ENCODE data around the gene ELANE.

ELANE gene

DNA sequence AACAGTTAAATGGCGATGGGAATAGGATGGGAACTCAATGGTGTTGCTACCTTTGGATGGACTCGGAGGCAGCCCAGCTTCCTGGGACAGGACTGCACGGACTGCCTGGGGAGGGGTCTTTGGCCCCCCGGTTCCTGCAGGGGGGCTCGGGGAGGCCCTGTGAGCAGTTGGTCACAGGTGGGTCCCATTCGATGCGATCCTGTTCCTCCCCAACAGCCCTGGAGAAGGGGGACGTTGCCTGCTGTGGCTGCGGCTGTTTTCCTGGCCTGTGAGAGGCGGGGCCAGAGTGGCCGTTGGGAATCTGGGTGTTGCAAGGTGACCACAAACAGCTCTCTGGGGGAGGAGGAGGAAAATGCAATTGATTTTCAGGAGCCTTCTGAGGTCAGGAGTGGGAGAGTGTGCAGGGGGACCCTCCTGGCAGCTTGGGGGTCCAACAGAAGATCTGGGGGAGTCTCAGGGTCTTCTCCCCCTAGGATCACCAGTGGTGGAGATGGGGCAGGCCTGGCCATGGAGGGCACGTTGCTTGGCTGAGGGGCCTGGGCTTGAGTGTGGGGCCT is 28.5 kb upstream of the ELANE start:
- TF ChIP-seq GATA2 (IDR thresholded peaks at IDR 0.05; ENCODE audit: low read depth, low read length) (no peak), GATA3 (IDR thresholded peaks at IDR 0.05; ENCODE audit: low read depth, low read length) (no peak)

DNA sequence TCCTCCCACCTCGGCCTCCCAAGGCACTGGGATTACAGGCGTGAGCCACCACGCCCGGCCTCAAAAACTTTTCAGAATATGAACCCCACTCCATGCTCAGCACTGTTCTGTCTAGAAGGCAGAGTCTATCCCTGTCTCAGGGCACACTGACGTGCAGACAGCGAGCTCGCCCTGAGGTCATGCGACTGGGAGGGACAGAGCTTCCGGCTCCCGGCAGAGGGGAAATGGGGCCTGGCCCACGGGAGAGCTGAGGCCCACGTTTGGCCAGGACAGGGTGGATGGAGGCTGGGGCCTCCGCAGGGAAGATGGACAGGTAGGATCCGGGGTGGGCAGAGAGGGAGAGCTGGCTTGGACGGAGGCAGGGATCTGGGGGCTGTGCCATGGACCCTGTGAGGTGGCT is 27.2 kb upstream of the ELANE start:
- TF ChIP-seq GATA2 (IDR thresholded peaks at IDR 0.05; ENCODE audit: low read depth, low read length) (no peak), GATA3 (IDR thresholded peaks at IDR 0.05; ENCODE audit: low read depth, low read length) (no peak)

- TF ChIP-seq GATA2 (IDR thresholded peaks at IDR 0.05; ENCODE audit: low read depth, low read length) (no peak), GATA3 (IDR thresholded peaks at IDR 0.05; ENCODE audit: low read depth, low read length) (no peak)
These were observed 26.0 kb upstream of the ELANE start for GRCh38 chr19:825897-826644.

DNA sequence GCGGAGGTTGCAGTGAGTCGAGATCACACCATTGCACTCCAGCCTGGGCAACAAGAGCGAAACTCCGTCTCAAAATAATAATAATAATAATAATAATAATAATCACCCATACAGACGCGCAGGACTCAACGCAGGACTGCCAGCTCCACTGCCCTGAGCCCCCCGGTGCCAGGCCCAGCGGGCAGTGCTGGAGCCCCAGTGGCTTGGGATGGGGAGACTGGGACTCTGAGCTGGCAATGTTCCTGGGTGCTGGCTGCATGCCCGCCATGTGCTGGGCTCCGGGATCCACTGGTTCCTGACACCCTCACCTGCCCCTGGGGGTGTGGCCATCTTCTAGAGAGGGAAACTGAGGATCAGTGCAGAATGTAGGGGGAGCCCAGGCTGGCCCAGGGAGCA is 24.8 kb upstream of the ELANE start:
- TF ChIP-seq GATA3 (IDR thresholded peaks at IDR 0.05; ENCODE audit: low read depth, low read length) (no peak), GATA2 (IDR thresholded peaks at IDR 0.05; ENCODE audit: low read depth, low read length) (no peak)

GRCh38 chr19:827710-828321 is 24.3 kb upstream of the ELANE start, which contains the start of gene AZU1:
AZU1 (plus strand) TSS chr19:827837; CDS start chr19:827847, 10 bp downstream.
- TF ChIP-seq GATA3 (IDR thresholded peaks at IDR 0.05; ENCODE audit: low read depth, low read length): no peak
- no peak for TF ChIP-seq GATA2 (IDR thresholded peaks at IDR 0.05; ENCODE audit: low read depth, low read length)

- no peak for TF ChIP-seq GATA2 (IDR thresholded peaks at IDR 0.05; ENCODE audit: low read depth, low read length)
- no peak for TF ChIP-seq GATA3 (IDR thresholded peaks at IDR 0.05; ENCODE audit: low read depth, low read length)
These were observed 22.9 kb upstream of the ELANE start for GRCh38 chr19:829129-829758.

DNA sequence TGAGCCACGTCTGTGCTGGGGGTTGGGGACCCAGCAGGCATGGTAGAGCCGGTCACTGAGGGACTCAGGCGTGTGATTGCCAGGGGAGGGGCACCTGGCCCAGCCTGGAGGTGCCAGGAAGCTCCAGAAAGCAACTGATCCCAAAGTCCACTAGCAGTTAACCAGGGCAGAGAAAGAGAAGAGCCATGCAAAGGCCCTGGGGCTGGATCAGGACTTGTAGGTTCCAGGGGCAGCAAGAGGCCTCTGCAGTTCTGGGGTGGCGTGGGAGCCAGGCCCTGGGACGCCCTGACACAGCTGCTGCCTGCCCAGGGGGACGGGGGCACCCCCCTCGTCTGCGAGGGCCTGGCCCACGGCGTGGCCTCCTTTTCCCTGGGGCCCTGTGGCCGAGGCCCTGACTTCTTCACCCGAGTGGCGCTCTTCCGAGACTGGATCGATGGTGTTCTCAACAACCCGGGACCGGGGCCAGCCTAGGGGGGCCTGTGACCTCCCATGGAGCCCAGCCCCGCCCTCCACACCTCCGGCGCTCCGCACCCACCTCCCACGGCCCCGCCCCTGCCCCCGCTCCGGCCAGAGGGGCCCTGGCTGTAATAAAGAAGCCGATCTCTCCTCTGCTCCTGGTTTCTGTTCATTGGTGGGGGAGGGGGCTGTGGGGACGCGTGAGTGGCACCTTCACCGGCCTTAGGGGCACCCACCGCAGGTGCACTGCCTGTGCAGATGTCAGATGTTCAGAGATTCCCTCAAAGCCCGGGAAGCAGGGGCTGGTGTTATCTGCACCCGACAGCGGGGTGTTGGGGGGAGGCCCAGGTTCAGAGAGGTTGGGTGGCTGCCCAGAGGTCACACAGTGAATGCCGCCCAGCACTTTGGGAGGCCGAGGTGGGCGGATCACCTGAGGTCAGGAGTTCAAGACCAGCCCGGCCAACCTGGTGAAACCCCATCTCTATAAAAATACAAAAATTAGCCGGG is 20.4 kb upstream of the ELANE start:
- TF ChIP-seq GATA2 (IDR thresholded peaks at IDR 0.05; ENCODE audit: low read depth, low read length) (no peak), GATA3 (IDR thresholded peaks at IDR 0.05; ENCODE audit: low read depth, low read length) (no peak)

GRCh38 chr19:834216-834615 is 17.9 kb upstream of the ELANE start:
- no peak for TF ChIP-seq GATA2 (IDR thresholded peaks at IDR 0.05; ENCODE audit: low read depth, low read length)
- no peak for TF ChIP-seq GATA3 (IDR thresholded peaks at IDR 0.05; ENCODE audit: low read depth, low read length)

GRCh38 chr19:835210-835810 is 16.8 kb upstream of the ELANE start:
- no peak for TF ChIP-seq GATA3 (IDR thresholded peaks at IDR 0.05; ENCODE audit: low read depth, low read length)
- TF ChIP-seq GATA2 (IDR thresholded peaks at IDR 0.05; ENCODE audit: low read depth, low read length): no peak

- TF ChIP-seq GATA2 (IDR thresholded peaks at IDR 0.05; ENCODE audit: low read depth, low read length) (no peak), GATA3 (IDR thresholded peaks at IDR 0.05; ENCODE audit: low read depth, low read length) (no peak)
These were observed 11.4 kb upstream of the ELANE start, which contains the start of gene PRTN3 for GRCh38 chr19:840519-841206. PRTN3 (plus strand) TSS chr19:840999; CDS start chr19:841009, 10 bp downstream.

- TF ChIP-seq GATA2 (IDR thresholded peaks at IDR 0.05; ENCODE audit: low read depth, low read length) (no peak), GATA3 (IDR thresholded peaks at IDR 0.05; ENCODE audit: low read depth, low read length) (no peak)
These were observed 8.8 kb upstream of the ELANE start for GRCh38 chr19:843180-843835.
